Measurements from ENCODE around the gene YIF1A. TPM values are rescaled to one million over a fixed set of nuclear protein-coding genes. Genes with fewer than 3 reads are reported as not detected.

YIF1A gene
- polyA plus RNA-seq, 1 of the 3 experiments (the other 2 are of a cell fraction) = 123 TPM

GRCh38 chr11:66309475-66309874 lies 20.5 kb upstream of the YIF1A start (continued):
- no peak for TF ChIP-seq USF2 (IDR thresholded peaks at IDR 0.05; ENCODE audit: borderline replicate concordance, low read depth, low read length)
- TF ChIP-seq USF1 (IDR thresholded peaks at IDR 0.05; ENCODE audit: borderline replicate concordance, low read depth) = no peak
- no peak for TF ChIP-seq EZH2phosphoT487 (IDR thresholded peaks at IDR 0.05; ENCODE audit: borderline replicate concordance, low read depth)
- TF ChIP-seq GATA2 (CRISPR knock-in tag; IDR thresholded peaks at IDR 0.05) = no peak
- TF ChIP-seq CHD2 (IDR thresholded peaks at IDR 0.05; ENCODE audit: low read length, partially characterized antibody) = no peak
- no peak for TF ChIP-seq FOXJ3 (CRISPR knock-in tag; IDR thresholded peaks at IDR 0.05)

- CTCF ChIA-PET = interaction anchor here (1.0 to 7.8 kb wide), 2 partner anchors 9 to 26 kb away, joined by 3 to 84 read pairs; no protein-coding TSS in a partner anchor
- Histone ChIP-seq H3K27me3 (ENCODE audit: insufficient read depth) (no peaks in the 10 kb centered on the region), H3K4me3 (ENCODE audit: low read depth in 2 of 2, low read length in 1 of 2) (no peak overlapping the region), H3K27ac (ENCODE audit: low read depth in 2 of 2, low read length in 1 of 2) (no peak overlapping the region), H2AFZ (ENCODE audit: low read depth) (no peak overlapping the region), H3K9ac (no peak overlapping the region), H3K79me2 (ENCODE audit: insufficient read depth) (no peaks in the 10 kb centered on the region), H3F3A (replicated peaks; ENCODE audit: insufficient read depth) (no peaks in the 10 kb centered on the region), H3K4me1 (ENCODE audit: control insufficient read depth in 1 of 2, insufficient read depth in 2 of 2, low read depth in 1 of 2, low read length in 1 of 2) (no peaks in the 10 kb centered on the region), H3K9me3 (no peaks in the 10 kb centered on the region), H3K9me2 (no peaks in the 10 kb centered on the region), H3K4me2 (no peak overlapping the region), H4K20me1 (ENCODE audit: insufficient read depth) (no peaks in the 10 kb centered on the region), H3K36me3 (replicated peaks in 1 of 2; ENCODE audit: control insufficient read depth in 1 of 2, insufficient read depth in 2 of 2, low read length in 1 of 2) (no peaks in the 10 kb centered on the region)
- 78% methylated on average over 12 of the region's 12 CpGs for WGBS (ENCODE audit: low lambda C conversion rate)
- POLR2A ChIA-PET = no interaction called here
- no peak for TF ChIP-seq TCF12 (IDR thresholded peaks at IDR 0.05)
- no peak for DNase-seq
Measured at GRCh38 chr11:66302656-66303055, 13.7 kb upstream of the YIF1A start.

GRCh38 chr11:66299186-66299585 lies 10.2 kb upstream of the YIF1A start:
- H3K4me2 ChIP-seq = no peak overlapping the region
- TF ChIP-seq GABPA (IDR thresholded peaks at IDR 0.05; ENCODE audit: low read depth) (no peak), TEAD4 (IDR thresholded peaks at IDR 0.05; ENCODE audit: borderline replicate concordance, insufficient read depth) (no peak), MXI1 (IDR thresholded peaks at IDR 0.05; ENCODE audit: low read depth, low read length) (no peak), CTCF (IDR thresholded peaks at IDR 0.05) (no peak), RAD21 (IDR thresholded peaks at IDR 0.05; ENCODE audit: low read length) (no peak), GATA2 (CRISPR knock-in tag; IDR thresholded peaks at IDR 0.05) (no peak), EP300 (IDR thresholded peaks at IDR 0.05; ENCODE audit: borderline replicate concordance in 1 of 2, low read depth in 1 of 2, low read length in 1 of 2) (no peak), SIN3A (IDR thresholded peaks at IDR 0.05; ENCODE audit: borderline replicate concordance, low read depth, low read length) (no peak), FOXM1 (IDR thresholded peaks at IDR 0.05; ENCODE audit: low read depth) (no peak), SMC3 (IDR thresholded peaks at IDR 0.05; ENCODE audit: low read depth, low read length) (no peak), REST (IDR thresholded peaks at IDR 0.05; ENCODE audit: low read depth, low read length) (no peak), MEF2A (IDR thresholded peaks at IDR 0.05; ENCODE audit: borderline replicate concordance, low read depth) (no peak), EZH2phosphoT487 (IDR thresholded peaks at IDR 0.05; ENCODE audit: borderline replicate concordance, low read depth) (no peak)
- ChIA-PET POLR2A (interaction anchor here (0.8 to 1.2 kb wide), 2 partner anchors 10 to 14 kb away, joined by 3 to 6 read pairs; partner anchors contain the start of gene YIF1A), CTCF (interaction anchor here (1.0 to 7.8 kb wide), 5 partner anchors 10 to 36 kb away, joined by 3 to 84 read pairs (median 3); partner anchors contain the start of genes RIN1 and YIF1A)
- H3K9ac ChIP-seq = no peak overlapping the region
- WGBS (ENCODE audit: low lambda C conversion rate) = 56% methylated on average over 3 of the region's 3 CpGs
- no peak overlapping the region for H2AFZ ChIP-seq (ENCODE audit: low read depth)
- no peak overlapping the region for H3K4me3 ChIP-seq (ENCODE audit: low read depth in 2 of 2, low read length in 1 of 2)
- H3K9me2 ChIP-seq = no peaks in the 10 kb centered on the region
- no peaks in the 10 kb centered on the region for H3K9me3 ChIP-seq
- no peaks in the 10 kb centered on the region for H3K36me3 ChIP-seq (replicated peaks in 1 of 2; ENCODE audit: control insufficient read depth in 1 of 2, insufficient read depth in 2 of 2, low read length in 1 of 2)
- H3K27me3 ChIP-seq (ENCODE audit: insufficient read depth) = no peaks in the 10 kb centered on the region
- H3K79me2 ChIP-seq (ENCODE audit: insufficient read depth) = no peaks in the 10 kb centered on the region
- no peak for DNase-seq
- H3F3A ChIP-seq (replicated peaks; ENCODE audit: insufficient read depth) = no peaks in the 10 kb centered on the region
- H3K4me1 ChIP-seq (ENCODE audit: control insufficient read depth in 1 of 2, insufficient read depth in 2 of 2, low read depth in 1 of 2, low read length in 1 of 2) = no peaks in the 10 kb centered on the region
- no peaks in the 10 kb centered on the region for H4K20me1 ChIP-seq (ENCODE audit: insufficient read depth)
- H3K27ac ChIP-seq (ENCODE audit: low read depth in 2 of 2, low read length in 1 of 2) = no peak overlapping the region

Data from SK-N-SH (cell line).